Measurements from ENCODE around the gene SLC35D2. TPM values are rescaled to one million over a fixed set of nuclear protein-coding genes. Genes with fewer than 3 reads are reported as not detected.

The SLC35D2 gene
- total RNA-seq: 18.3 and 20.2 TPM in 2 replicates
- long read RNA-seq, partial matches to known transcripts: 1 of 3 reads
- long read RNA-seq, other reads (novel, unspliced or antisense): 1 of 3 reads

- no peak for TF ChIP-seq CTCF (IDR thresholded peaks at IDR 0.05)
- no peaks in the 10 kb centered on the region for H3K9me3 Mint-ChIP-seq (ENCODE audit: unreplicated experiment)
- H3K4me3 Mint-ChIP-seq (ENCODE audit: unreplicated experiment): peak within 1 kb of the TSS; percentile 86
- peaks cover 39% of the 10 kb centered on the region for H3K4me1 Mint-ChIP-seq (ENCODE audit: unreplicated experiment)
- H3K36me3 Mint-ChIP-seq (ENCODE audit: unreplicated experiment): peaks cover 11% of the 10 kb centered on the region
- peak within 1 kb of the TSS; percentile 83 for H3K27ac Mint-ChIP-seq (ENCODE audit: unreplicated experiment)
- no peaks in the 10 kb centered on the region for H3K27me3 Mint-ChIP-seq (ENCODE audit: unreplicated experiment)
- DNase-seq (ENCODE audit: extremely low spot score, unreplicated experiment): peak; percentile 84
These were observed at the start of gene SLC35D2 for GRCh38 chr9:96383165-96383942. Gene SLC35D2 (minus strand): TSS chr9:96383711. CDS start chr9:96383634, 77 bp downstream.

- Mint-ChIP-seq H3K27me3 (ENCODE audit: unreplicated experiment) (no peaks in the 10 kb centered on the region), H3K9me3 (ENCODE audit: unreplicated experiment) (no peaks in the 10 kb centered on the region), H3K4me1 (ENCODE audit: unreplicated experiment) (no peaks in the 10 kb centered on the region), H3K27ac (ENCODE audit: unreplicated experiment) (no peak overlapping the region), H3K4me3 (ENCODE audit: unreplicated experiment) (no peak overlapping the region), H3K36me3 (ENCODE audit: unreplicated experiment) (no peaks in the 10 kb centered on the region)
- no peak for TF ChIP-seq CTCF (IDR thresholded peaks at IDR 0.05)
- peak; percentile 32 for DNase-seq (ENCODE audit: extremely low spot score, unreplicated experiment)
These were observed 46.9 kb upstream of the SLC35D2 start for GRCh38 chr9:96430377-96430776.

GRCh38 chr9:96429732-96430131 lies 46.2 kb upstream of the SLC35D2 start:
- H3K4me3 Mint-ChIP-seq (ENCODE audit: unreplicated experiment): no peak overlapping the region
- no peaks in the 10 kb centered on the region for H3K9me3 Mint-ChIP-seq (ENCODE audit: unreplicated experiment)
- no peaks in the 10 kb centered on the region for H3K27me3 Mint-ChIP-seq (ENCODE audit: unreplicated experiment)
- H3K4me1 Mint-ChIP-seq (ENCODE audit: unreplicated experiment): no peaks in the 10 kb centered on the region
- no peak overlapping the region for H3K27ac Mint-ChIP-seq (ENCODE audit: unreplicated experiment)
- no peak for TF ChIP-seq CTCF (IDR thresholded peaks at IDR 0.05)
- DNase-seq (ENCODE audit: extremely low spot score, unreplicated experiment): no peak
- H3K36me3 Mint-ChIP-seq (ENCODE audit: unreplicated experiment): no peaks in the 10 kb centered on the region

- H3K9me3 Mint-ChIP-seq (ENCODE audit: unreplicated experiment): no peaks in the 10 kb centered on the region
- no peak for DNase-seq (ENCODE audit: extremely low spot score, unreplicated experiment)
- H3K27me3 Mint-ChIP-seq (ENCODE audit: unreplicated experiment): no peaks in the 10 kb centered on the region
- no peak overlapping the region for H3K27ac Mint-ChIP-seq (ENCODE audit: unreplicated experiment)
- no peak overlapping the region for H3K4me3 Mint-ChIP-seq (ENCODE audit: unreplicated experiment)
- H3K36me3 Mint-ChIP-seq (ENCODE audit: unreplicated experiment): no peaks in the 10 kb centered on the region
- no peak for TF ChIP-seq CTCF (IDR thresholded peaks at IDR 0.05)
- peaks cover 8% of the 10 kb centered on the region for H3K4me1 Mint-ChIP-seq (ENCODE audit: unreplicated experiment)
These were observed 42.1 kb upstream of the SLC35D2 start for GRCh38 chr9:96425500-96426169.

- H3K9me3 Mint-ChIP-seq (ENCODE audit: unreplicated experiment): no peaks in the 10 kb centered on the region
- peak; percentile 21 for DNase-seq (ENCODE audit: extremely low spot score, unreplicated experiment)
- no peaks in the 10 kb centered on the region for H3K27me3 Mint-ChIP-seq (ENCODE audit: unreplicated experiment)
- H3K4me3 Mint-ChIP-seq (ENCODE audit: unreplicated experiment): no peak overlapping the region
- no peak overlapping the region for H3K27ac Mint-ChIP-seq (ENCODE audit: unreplicated experiment)
- H3K36me3 Mint-ChIP-seq (ENCODE audit: unreplicated experiment): no peaks in the 10 kb centered on the region
- peaks cover 22% of the 10 kb centered on the region for H3K4me1 Mint-ChIP-seq (ENCODE audit: unreplicated experiment)
- no peak for TF ChIP-seq CTCF (IDR thresholded peaks at IDR 0.05)
These were observed 40.5 kb upstream of the SLC35D2 start for GRCh38 chr9:96423985-96424336.
